Embryonic facial prominence (tissue), 1 donor: ENCODE data around the gene DR1.
A peak's percentile ranks its signal among the peaks of the same experiment; 100 is the strongest.

Experiments
- DNase-seq: peaks from one replicate; pipeline ENCODE4 v3.0.0-alpha.2; 2016; ENCODE audit errors: extremely low spot score

Gene DR1

DNA sequence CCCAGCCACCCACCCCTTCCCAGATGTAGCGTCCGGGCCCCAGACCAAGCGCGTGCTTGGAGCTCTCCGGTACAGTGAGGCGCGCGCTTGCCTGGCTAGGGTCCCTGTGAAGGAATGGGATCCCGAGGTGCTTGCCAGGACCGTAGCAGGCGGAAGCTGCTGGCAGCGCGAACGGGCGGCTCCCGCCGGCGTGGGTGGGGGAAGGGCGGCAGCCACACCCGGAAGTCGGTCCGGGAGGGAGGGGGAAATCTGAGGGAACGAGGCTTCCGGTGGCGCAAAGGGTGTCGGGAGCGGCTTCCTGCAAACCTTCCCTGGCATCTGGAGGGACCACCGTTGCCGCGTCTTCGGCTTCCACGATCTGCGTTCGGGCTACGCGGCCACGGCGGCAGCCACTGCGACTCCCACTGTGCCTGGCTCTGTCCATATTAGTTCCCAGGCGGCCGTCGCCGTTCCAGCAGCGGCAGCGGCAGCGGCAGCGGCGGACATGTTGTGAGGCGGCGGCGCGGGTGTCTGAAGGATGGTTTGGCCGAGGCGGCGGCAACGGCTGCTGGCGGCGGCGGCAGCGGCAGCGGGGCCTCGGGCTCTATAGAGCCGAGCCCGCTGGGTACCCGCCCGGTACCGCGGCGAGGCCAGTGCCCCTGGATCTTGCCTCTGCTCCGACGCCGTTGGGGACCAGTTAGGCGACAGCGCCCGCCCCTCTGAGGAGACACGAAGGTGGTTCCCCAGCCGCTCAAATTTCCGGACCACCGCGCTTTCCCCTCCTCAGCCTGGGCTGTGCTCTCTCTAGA is at the start of gene DR1:
Gene DR1 (plus strand): TSS at position 275 of the 788 bp plus-strand sequence. CDS start 739 bp downstream, outside the sequence.
- peak; percentile 85 for DNase-seq

DNA sequence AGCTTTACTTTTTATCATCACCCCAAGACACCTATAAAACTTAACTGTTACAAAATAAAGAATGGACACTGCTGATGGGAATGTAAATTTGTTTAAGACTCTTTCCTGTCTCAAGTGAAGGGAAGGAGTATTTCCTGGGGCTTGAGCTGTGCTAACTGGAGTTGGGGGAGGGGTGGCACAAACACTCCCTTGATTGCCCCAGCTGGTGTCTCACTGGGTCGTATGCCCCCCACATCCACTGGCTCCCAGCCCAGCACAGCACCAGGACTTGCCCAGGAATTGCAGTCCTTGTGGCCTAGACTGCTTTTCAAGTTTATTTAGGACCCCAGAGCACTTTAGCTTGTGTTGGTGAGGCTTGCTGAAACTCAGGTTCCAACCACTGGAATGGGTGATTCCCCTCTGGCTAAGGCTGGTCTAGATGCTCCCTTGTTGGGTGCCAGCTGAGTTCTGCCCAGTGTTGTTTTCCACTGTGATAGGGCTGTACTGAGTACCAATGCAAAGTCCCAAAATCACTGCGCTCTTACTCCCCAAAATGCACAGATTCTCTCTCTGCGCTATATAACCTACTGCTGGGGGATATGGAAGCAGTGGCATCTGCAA is 49.1 kb upstream of the DR1 start:
- DNase-seq: no peak

DNA sequence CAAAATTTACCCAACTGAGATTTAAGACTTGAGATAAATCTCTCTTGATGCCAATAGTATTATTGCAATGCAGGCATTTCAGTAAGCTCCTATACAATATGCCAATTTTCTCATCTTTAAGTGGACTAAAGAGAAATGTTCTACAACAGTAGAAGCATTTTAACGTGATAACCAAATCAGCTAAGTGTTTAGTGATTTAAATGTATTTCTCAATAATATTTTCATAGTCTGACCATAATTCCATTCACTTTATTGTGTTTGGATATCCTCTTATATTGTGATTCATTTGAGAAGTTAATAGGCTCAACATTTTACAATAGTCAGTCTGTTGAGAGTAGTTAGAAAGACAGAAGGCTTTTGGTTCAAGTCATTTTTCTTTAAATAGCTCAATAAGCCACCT is 44.6 kb upstream of the DR1 start:
- no peak for DNase-seq

DNA sequence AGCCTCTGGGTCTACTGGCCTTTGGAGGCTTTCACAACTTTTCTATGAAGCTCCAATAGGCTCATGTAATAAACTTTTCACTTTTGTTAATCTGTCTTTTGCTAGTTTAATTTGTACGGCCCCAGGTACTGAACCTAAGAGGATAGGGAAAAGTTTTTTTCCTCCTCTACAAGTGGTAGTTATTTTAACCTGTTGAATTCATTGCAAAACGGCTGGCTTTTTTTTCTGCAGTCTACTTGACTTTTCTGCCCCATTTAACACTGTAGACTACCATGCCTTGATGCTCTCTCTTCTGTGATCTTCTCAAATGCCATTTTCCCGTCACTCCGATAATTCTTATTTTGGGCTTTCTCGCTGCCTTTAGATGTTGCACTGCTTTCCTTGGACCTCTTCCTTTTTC is 43.6 kb upstream of the DR1 start:
- DNase-seq: no peak

DNA sequence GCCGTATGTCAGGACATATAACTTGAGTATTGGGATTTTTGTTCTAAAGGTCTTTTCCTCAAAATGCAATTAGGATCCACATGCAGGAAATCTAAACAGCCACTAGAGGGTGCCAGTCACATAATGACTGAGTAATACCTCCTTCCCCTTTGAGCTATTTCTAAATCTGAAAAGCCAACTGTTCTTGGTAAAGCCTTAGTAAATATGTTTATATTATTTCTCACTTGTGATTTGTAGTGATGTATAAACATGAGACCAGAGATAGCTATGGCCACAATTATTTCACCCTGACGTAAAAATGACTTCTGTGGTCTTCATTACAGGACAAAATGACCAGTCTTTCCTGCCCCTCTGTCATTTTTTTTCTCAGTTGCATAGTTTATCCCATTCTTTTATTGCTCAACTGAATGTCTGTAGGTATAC is 41.0 kb upstream of the DR1 start:
- DNase-seq: peak; percentile 64

DNA sequence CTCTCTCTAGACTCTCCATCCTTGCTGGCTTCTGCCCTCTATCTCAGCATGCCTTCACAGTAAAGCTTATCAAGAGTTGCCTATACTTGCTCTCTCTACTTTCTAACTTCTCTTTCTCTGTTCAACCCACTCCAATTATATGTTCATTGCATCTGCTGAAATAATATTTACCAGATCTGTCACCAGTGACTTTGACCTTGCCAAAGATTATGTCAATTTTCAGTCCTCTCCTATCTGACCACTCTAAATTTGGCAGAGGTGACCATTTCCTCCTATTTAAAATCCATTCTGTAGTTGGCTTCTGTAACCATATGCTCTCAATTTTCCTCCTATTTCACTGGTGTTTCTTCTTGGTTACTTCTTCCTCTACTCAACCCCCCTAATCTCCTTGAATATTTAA is 38.8 kb upstream of the DR1 start:
- DNase-seq: no peak

DNA sequence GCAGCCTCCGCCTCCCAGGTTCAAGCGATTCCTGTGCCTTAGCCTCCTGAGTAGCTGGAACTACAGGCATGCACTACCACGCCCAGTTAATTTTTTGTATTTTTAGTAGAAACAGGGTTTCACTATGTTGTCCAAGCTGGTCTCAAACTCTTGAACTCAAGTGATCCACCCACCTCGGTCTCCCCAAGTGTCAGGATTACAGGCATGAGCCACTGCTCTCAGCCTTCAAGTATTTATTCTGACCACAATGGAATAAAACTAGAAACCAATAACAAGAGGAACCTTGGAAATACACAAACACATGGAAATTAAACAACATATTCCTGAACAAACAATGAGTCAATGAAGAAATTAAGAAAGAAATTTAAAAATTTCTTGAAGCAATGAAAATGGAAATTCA is 32.7 kb upstream of the DR1 start:
- no peak for DNase-seq

DNA sequence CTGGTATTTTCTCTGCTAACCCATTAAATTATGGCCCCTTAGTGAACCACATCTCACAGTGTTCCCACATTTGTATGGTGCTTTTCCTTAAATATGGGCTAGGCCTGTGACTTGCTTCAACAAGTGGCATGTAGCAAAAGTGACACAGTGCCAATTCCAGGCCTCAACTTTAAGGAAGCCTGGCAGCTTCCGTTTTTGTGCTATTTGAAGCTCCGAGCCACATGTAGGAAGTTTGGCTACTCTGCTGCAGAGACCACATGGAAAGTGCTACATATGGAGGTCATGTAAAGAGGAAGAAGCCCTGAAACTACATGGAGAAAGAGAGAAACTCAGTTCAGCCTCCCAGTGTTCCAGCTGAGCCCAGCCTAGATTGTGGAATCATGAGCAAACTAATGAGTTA is 28.5 kb upstream of the DR1 start:
- no peak for DNase-seq

DNA sequence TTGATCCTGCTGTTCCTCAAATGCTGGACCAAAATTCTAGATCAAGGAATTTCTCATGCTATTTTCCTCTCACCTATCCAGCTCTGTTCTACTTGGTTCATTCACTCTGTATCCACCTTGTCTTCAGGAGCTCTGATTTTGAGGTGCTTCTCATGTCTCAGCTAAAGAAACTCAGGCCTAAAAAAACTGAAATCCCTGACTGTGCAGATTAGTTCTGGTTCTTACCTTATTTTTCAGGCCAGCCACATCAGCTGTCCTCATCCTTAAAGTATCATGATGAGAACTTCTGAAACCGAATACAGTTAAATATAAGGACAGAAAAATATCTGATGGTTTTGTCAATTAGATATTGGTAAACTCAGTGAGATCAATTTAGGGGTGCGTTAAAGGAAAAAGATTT is 27.8 kb upstream of the DR1 start:
- DNase-seq: no peak

DNA sequence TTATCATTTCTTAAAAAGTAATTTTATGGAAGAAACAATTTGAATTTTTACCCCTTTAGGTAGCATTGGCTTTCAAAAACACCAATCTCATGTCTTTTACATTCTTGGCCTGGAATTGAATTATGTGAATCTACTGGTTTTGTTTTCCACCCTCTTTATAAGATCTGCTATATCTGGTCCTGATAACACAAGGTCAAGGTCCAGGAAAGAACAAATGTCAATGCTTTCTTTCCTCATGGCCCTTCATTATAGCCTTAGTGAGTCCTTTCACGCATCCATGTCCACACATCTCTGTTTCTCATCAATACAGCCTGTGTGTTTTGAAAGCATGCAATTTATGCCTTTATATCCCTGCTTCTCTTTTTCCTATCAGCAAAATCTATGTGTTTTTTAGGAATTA is 24.0 kb upstream of the DR1 start:
- no peak for DNase-seq

DNA sequence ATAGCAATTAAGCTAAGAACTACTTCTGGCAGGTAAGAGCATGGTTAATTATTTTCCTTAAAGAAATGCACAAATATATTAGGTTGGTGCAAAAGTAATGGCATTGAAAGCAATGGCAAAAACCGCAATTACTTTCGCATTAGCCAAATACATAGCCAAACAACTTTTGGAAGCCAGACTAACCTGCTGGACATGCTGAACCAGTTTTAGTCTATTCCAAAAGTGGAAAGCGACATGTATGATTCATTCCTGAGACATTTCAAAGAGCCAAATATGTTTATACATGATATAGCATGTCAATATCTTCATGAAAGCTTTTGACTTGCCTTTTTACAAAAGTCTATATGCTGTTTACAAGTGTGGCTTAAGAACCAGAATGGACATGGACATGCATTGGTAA is 23.4 kb upstream of the DR1 start:
- no peak for DNase-seq

DNA sequence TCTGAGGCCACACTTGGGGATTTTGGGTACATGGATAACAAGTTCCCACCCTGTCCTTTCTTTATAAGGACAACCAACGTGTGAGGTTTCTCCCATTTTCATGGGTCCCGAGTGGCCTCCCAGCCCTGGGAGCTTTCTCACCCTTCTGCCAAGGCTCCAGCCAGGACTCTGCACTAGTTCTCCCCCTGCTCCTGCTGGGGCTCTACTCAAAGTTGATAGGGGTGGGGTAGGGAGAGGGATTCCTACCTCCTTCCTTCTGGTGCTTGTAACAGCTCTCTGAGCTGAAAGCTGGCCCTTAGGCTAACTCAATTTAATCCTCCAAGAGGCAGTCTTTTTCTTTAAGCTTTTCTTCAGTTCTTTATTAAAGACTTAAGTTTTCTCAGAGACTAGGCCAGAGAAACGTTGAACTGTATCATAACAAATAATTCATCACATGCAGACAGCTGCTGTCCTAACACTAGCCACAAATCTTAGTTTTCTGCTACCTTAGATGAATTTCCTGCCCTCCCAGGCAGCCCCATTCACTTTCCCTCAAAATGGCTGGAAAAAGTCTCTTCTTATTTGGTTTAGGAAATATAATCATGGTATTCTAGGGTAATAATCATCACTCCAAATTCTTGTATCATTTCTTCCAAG is 22.4 kb upstream of the DR1 start:
- DNase-seq: no peak

DNA sequence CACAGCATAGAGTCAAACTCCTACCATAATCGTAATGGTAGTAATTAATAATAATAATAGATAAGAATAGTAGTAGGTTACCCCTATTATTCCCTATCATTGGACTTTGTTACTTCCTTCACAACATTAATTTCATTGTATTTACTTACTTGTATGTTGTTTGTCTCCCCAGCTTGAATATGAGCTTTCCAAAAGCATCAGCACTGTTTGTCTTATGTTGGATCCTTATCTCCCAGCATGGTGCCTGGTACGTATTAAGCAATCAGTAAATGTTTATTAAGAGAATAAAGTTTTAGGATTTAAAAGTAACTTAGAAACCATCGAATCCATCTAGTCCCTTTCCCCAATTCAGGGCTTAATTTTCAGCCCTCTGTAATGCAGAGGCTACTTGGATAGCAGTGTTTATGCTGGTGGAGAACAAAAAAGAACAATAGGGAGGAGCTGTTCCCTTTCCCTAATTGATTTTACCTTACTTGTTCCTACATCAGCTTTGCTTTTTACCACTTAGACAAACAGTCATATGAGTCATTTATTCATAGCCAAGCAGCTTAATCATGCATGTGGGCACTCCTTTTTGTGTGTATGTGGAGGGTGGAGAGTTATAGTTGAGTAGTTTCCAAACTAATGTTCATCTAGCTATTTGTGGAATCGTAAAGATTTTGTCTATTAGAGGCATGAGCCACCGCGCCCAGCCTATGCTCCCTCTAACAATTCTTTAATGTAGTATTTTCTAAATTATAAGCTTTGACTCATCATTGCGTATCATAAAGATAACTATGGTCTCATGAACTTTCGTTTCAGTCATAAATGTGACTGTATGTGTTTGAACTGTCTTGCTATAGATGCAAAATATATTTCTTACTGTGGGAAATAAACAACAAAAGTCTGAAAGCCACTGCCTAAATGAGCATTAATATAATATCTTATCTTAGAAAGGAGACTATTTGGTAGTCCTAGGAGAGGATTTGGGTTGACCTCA is 20.9 kb upstream of the DR1 start:
- DNase-seq: no peak

DNA sequence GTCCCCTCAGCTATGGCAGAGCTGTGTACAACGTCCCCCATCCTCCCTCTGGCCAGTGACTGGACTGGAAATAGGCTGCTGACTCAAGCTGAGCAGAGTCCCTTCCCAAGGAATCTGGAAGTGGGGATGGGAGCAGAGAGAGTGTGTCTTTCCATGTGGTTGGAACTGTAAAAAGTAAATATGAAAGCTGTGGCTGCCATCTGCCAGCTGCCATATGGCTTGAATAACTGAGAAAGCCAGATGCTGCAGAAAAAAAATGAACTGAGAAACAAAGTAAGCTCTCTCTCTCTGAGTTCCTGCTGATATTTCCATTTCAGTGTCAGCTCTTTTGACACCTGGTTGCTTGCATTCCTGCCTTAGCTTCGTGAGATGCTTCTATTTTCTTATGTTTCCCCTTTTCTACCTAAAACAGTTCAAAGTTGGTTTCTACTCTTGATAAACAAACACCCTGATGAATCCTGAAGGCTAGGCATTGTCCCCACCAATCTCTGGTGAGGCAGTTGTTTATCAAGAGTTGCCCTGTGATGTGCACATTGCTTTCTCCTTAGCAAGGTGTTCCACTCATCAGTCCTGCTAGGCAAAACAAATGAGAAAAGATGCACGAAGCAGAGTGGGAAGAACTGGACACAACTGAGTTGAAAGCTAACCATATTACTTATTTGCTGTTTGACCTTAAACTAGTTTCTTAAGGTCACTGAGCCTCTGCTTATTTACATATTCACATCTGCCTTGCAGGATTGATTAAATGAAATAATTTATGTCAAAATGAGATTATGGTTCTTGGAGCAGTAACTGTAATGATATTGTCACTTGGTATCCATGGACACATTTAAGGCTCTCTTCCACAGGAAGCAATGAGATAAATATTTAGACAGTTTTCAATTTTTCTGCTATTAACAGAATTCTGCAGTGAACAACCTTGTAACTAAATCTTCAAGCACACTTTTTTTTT is 16.6 kb upstream of the DR1 start:
- peak; percentile 16 for DNase-seq

DNA sequence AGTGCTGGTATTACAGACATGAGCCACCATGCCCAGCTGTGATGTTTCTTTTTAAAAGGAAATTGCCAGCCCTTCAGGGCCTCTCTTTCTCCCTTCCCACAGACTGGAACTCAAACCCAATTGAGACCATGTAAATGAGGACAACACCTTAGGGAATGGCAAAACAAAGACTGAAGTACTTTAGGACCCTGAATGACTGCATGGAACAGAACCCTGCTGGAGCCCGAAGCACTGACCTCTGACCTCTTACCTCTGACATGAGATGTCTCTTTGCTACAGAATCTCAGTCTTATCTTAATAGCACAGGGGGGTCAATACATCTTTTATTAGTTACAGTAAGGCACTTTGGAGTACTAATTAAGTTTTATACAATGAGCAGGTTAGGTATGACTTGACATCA is 15.5 kb upstream of the DR1 start:
- DNase-seq: no peak

DNA sequence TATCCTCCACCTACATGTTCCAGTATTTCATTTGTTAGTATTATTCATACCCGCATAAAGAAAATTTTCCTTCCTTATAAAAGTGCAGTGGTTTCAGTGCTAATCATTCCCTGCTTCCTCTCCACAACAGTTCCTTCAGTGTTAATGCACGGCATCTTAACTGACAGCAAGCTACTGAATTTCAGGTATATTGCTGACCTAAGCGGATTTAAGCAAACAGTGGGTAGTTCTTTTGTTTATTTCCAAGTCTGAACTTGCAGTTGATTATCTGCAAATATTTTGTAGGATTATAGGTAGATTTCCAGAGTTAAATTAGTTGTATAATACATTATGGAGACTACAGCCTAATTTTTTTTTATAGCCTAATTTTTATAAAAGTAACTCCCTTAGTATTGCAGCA is 15.1 kb upstream of the DR1 start:
- DNase-seq: no peak

DNA sequence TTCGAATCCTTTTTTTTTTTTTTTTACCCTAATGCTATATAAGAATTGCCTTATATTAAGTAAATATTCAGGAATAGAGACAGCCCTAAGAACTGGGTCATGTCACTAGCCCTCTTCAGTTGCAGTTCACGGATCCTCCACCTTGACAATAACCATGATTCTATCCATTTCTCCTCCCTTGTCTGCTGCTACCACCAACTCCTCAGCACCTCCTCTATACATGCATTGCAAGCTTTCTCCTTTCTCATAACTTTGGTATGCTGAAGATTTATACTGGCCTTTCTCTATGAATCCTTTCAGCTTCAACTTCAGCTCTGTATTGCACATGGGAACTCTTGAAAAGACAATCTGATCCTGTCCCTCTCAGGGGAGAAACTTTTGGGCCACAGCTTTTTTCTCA is 14.3 kb upstream of the DR1 start:
- DNase-seq: no peak

DNA sequence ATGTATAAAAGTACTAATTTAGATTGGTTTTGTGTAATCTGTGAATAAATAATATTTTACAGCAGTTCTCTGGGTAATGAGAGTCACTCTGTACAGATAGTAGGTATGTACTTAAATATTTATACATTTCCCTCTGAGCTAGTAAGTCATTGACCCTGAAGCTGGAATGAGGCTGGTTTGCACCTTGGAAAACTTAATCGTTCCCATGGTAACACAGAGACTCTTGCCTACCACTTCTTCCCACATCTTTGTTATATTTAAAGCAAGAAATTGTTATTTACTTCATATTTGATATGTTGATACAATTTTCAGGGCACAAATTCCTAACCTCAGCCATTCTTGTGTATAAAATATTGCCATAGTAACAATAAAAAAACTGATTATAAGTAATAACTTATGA is 13.3 kb upstream of the DR1 start:
- no peak for DNase-seq

DNA sequence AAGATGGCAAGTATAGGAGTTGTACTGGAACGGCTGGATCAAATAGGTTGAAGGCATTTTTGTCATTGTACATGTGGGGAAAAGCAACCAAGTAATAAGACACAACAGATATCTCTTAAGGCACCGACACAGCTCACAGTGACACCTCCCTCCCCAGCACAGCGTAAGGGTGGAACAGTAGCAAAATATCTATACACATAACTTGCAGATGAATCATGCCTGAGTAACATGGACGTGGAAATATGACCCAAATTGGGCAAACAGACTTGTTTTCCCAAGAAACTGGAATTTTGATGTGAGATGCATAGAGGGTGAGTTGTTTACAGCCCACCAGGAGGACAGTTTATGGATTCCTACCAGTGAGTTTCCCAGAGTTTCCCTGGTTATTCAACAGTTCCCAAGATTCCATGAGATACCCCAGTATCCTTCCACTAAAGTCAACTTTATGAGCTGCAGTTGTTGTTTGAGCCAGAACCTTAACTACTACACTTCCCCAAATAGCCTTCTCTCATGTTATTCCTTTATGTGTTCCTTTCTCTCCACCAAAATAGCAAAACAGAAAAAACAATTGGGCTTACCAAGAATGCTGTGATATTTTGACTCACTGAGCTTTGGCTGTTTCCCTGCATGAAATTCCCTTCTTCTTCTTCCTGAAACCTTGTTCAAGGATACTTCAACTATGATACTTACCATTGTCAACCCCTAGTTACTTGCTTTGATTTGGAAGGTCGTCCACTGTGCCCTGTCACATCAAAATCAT is 7.1 kb upstream of the DR1 start:
- no peak for DNase-seq

DNA sequence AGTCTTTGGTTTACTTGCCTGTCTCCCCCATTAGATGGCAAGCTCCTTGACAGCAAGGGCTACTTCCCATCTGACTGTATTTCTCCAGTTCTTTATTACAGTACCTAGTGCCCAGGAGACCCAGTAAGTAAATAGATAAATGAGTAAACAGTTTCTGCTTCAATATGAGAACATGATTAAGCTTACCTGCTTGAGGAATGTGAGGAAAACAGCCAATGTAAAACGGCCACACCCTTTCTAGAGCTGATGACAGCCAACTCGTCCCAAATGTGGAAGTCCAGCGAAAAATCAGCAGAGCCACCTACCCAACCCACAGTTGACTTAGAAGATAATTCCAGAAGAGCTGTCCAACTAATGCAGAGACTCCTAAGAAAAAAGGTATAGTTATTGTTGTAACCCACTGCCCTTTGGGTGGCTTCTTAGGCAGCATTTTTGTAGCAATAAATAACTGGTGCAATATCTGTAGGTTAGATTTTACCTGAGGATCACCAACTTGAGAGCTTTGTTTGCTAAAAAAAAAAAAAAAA is 6.5 kb upstream of the DR1 start:
- DNase-seq: no peak
